ENCODE results near the gene AZI2.
A peak's percentile ranks its signal among the peaks of the same experiment; 100 is the strongest.

- TF ChIP-seq CTCF (IDR thresholded peaks at IDR 0.05 in 4 of 5, conservative IDR thresholded peaks at IDR 0.05 in 1 of 5) (no peak), POLR2A (IDR thresholded peaks at IDR 0.05) (peak in 1 of 2 donors; percentile 23)
Observed at GRCh38 chr3:28347374-28348264, 1.0 kb downstream of the AZI2 start.

Measured in gastrocnemius medialis (tissue), 4 donors.